IMR-90 (cell line): ENCODE measurements around the gene HAUS3. TPM values are rescaled to one million over a fixed set of nuclear protein-coding genes. Genes with fewer than 3 reads are reported as not detected.

Experiments used
- ATAC-seq: fragments of 200-7000 bp; cut with Tn5 transposase; 2 replicates; pipeline ENCODE4 v1.9.1; 2020; ENCODE audit warnings: low read depth, mild to moderate bottlenecking, moderate library complexity
- BruUV-seq: library from RNA; stranded (reverse); fragments of 400-500 nt; replicated peaks from 2 replicates; lab custom pipeline; 2021; lab: Mats Ljungman, UMichigan
- CTCF ChIA-PET: fragments of 300-600 bp; formaldehyde crosslinking; extraction: SDS; loops from one replicate; lab custom pipeline; 2021; ENCODE audit warnings: antibody characterized with exemption; lab: Yijun Ruan, JAX
- POLR2A ChIA-PET: fragments of 300-600 bp; sonication (Branson Sonifier 250); formaldehyde crosslinking; loops from one replicate; lab custom pipeline; 2022; ENCODE audit warnings: antibody characterized with exemption; ENCODE audit not compliant: unreplicated experiment; lab: Charles Lee
- DNase-seq: peaks from one replicate; pipeline ENCODE4 v3.0.0; 2013
- H2AFZ ChIP-seq: replicated peaks from 2 replicates; pipeline ENCODE3; 2013; ENCODE audit warnings: low read length, mild to moderate bottlenecking; ENCODE audit not compliant: poor library complexity
- H2AK5ac ChIP-seq: 2 replicates; pipeline ENCODE4 v1.6.1; 2013; ENCODE audit warnings: low read depth, low read length, inconsistent platforms
- H2AK9ac ChIP-seq: replicated peaks from 2 replicates; pipeline ENCODE3; 2013; ENCODE audit warnings: mild to moderate bottlenecking, low read depth, low read length, moderate library complexity; ENCODE audit not compliant: poor library complexity
- H2BK120ac ChIP-seq: 2 replicates; pipeline ENCODE4 v1.6.1; 2013; ENCODE audit warnings: low read depth, low read length, inconsistent platforms
- H2BK15ac ChIP-seq: 3 replicates; pipeline ENCODE4 v1.6.1; 2013; ENCODE audit warnings: low read depth, low read length, inconsistent platforms
- H2BK20ac ChIP-seq: 2 replicates; pipeline ENCODE4 v1.6.1; 2013; ENCODE audit warnings: low read depth, mild to moderate bottlenecking, inconsistent platforms, low read length, moderate library complexity
- H2BK5ac ChIP-seq: 2 replicates; pipeline ENCODE4 v1.6.1; 2013; ENCODE audit warnings: mild to moderate bottlenecking, low read depth, low read length, inconsistent platforms; ENCODE audit not compliant: poor library complexity, severe bottlenecking
- H3K14ac ChIP-seq: replicated peaks from 2 replicates; pipeline ENCODE4 v1.6.1; 2013; ENCODE audit warnings: low read depth, low read length, inconsistent platforms
- H3K18ac ChIP-seq: 2 replicates; pipeline ENCODE4 v1.6.1; 2013; ENCODE audit warnings: low read depth, low read length, control low read depth
- H3K23ac ChIP-seq: 2 replicates; pipeline ENCODE4 v1.6.1; 2013; ENCODE audit warnings: low read depth, low read length, inconsistent platforms
- H3K27ac ChIP-seq: 2 replicates; pipeline ENCODE4 v1.5.1; 2013; ENCODE audit warnings: mild to moderate bottlenecking, control low read depth, low read length; ENCODE audit not compliant: insufficient read depth
- H3K27me3 ChIP-seq: 2 replicates; pipeline ENCODE4 v1.6.1; 2013; ENCODE audit warnings: low read length; ENCODE audit not compliant: control insufficient read depth, insufficient read depth
- H3K36me3 ChIP-seq: 2 replicates; pipeline ENCODE4 v1.6.1; 2013; ENCODE audit warnings: low read length, mixed read lengths; ENCODE audit not compliant: control insufficient read depth, insufficient read depth
- H3K4ac ChIP-seq: 2 replicates; pipeline ENCODE4 v1.6.1; 2013; ENCODE audit warnings: low read depth, low read length, inconsistent platforms
- H3K4me1 ChIP-seq: 2 replicates; pipeline ENCODE4 v1.6.1; 2013; ENCODE audit warnings: low read length, mixed read lengths; ENCODE audit not compliant: control insufficient read depth, insufficient read depth
- H3K4me2 ChIP-seq: 2 replicates; pipeline ENCODE4 v1.6.1; 2013; ENCODE audit warnings: low read depth, mild to moderate bottlenecking, control low read depth, low read length, moderate library complexity
- H3K4me3 ChIP-seq: 2 replicates; pipeline ENCODE4 v1.5.1; 2013; ENCODE audit warnings: low read depth, mild to moderate bottlenecking, control low read depth, low read length, moderate library complexity; ENCODE audit not compliant: insufficient read depth
- H3K56ac ChIP-seq: 2 replicates; pipeline ENCODE4 v1.6.1; 2013; ENCODE audit warnings: low read length, inconsistent platforms; ENCODE audit not compliant: insufficient read depth; ENCODE audit errors: extremely low read depth
- H3K79me1 ChIP-seq, 2 experiments: 2 replicates each; pipeline ENCODE4 v1.6.1; 2013; ENCODE audit warnings: low read length in 2 of 2, inconsistent platforms in 1 of 2, low read depth in 1 of 2
- H3K9ac ChIP-seq: 2 replicates; pipeline ENCODE4 v1.6.1; 2013; ENCODE audit warnings: low read depth, low read length, control low read depth
- H3K9me1 ChIP-seq: 2 replicates; pipeline ENCODE4 v1.6.1; 2013; ENCODE audit warnings: low read length, inconsistent platforms; ENCODE audit not compliant: insufficient read depth
- H3K9me3 ChIP-seq: 2 replicates; pipeline ENCODE4 v1.6.1; 2013; ENCODE audit warnings: low read length; ENCODE audit not compliant: control insufficient read depth, insufficient read depth
- H4K20me1 ChIP-seq: 2 replicates; pipeline ENCODE4 v1.6.1; 2013; ENCODE audit warnings: low read length, inconsistent platforms; ENCODE audit not compliant: insufficient read depth
- H4K5ac ChIP-seq: 2 replicates; pipeline ENCODE4 v1.6.1; 2013; ENCODE audit warnings: mild to moderate bottlenecking, low read depth, low read length, control low read depth
- H4K8ac ChIP-seq, 2 experiments: 2 replicates each; pipeline ENCODE4 v1.6.1; 2013; ENCODE audit warnings: low read depth in 2 of 2, low read length in 2 of 2, control low read depth in 1 of 2, inconsistent platforms in 1 of 2
- H4K91ac ChIP-seq: 2 replicates; pipeline ENCODE4 v1.6.1; 2013; ENCODE audit warnings: low read depth, low read length, inconsistent platforms; ENCODE audit not compliant: insufficient read depth
- BHLHE40 ChIP-seq: fragments of 150-350 bp; IDR thresholded peaks from 2 replicates; pipeline ENCODE4 v1.6.1; 2016; ENCODE audit warnings: mild to moderate bottlenecking, low read depth, low read length
- CEBPB ChIP-seq: IDR thresholded peaks from 2 replicates; pipeline ENCODE4 v1.6.1; 2012; ENCODE audit warnings: low read depth, low read length, improper control_type of control experiment
- CHD1 ChIP-seq: IDR thresholded peaks from 2 replicates; pipeline ENCODE4 v1.6.1; 2012; ENCODE audit warnings: low read depth, low read length, improper control_type of control experiment
- FOS ChIP-seq: fragments of 150-350 bp; IDR thresholded peaks from 2 replicates; pipeline ENCODE4 v1.6.1; 2016; ENCODE audit warnings: low read depth, low read length
- MXI1 ChIP-seq: IDR thresholded peaks from 2 replicates; pipeline ENCODE4 v1.6.1; 2012; ENCODE audit warnings: low read depth, mild to moderate bottlenecking, low read length, moderate library complexity, borderline replicate concordance
- RAD21 ChIP-seq: IDR thresholded peaks from 2 replicates; pipeline ENCODE4 v1.6.1; 2012; ENCODE audit warnings: low read length, improper control_type of control experiment
- WGBS, 2 experiments: methylation state at CpG; one replicate each; pipeline versions ENCODE4 v1.1.5 to v1.1.7; 2013; ENCODE audit warnings: missing lambda C conversion rate in 2 of 2; ENCODE audit not compliant: insufficient read length in 1 of 2; ENCODE audit errors: extremely low coverage in 2 of 2; 5-methylcytosine and 5-hydroxymethylcytosine counted together
- dilution Hi-C: fragments of 300-500 bp; cut with HindIII; formaldehyde crosslinking; loops from one replicate; pipeline ENCODE4 v1.14.3; 2018; ENCODE audit warnings: low sequenced_read_pairs; ENCODE audit not compliant: unreplicated experiment
- in situ Hi-C: fragments of 300-500 bp; cut with MboI; formaldehyde crosslinking; loops from 3 replicates; pipeline ENCODE4 v1.14.3; 2019; ENCODE audit warnings: low sequenced_read_pairs, inconsistent platforms, mixed read lengths
- intact Hi-C: fragments of 100-400 bp; cut with micrococcal nuclease; formaldehyde crosslinking; loops from 2 replicates; pipeline ENCODE4 v1.10.0; 2022
- polyA plus RNA-seq, 3 experiments: library from polyadenylated mRNA; depleted of rRNA; stranded (reverse); fragments of >200 nt; gene quantifications; 2 replicates each; pipeline ENCODE4 v1.2.3, GENCODE V29; 2012; ENCODE audit warnings: low replicate concordance in 1 of 3
- total RNA-seq: library from RNA; depleted of rRNA; stranded (reverse); fragments of >200 nt; gene quantifications from 2 replicates; pipeline ENCODE4 v1.2.3, GENCODE V29; 2012

HAUS3 gene
- total and polyA plus RNA-seq, 2 of the 4 experiments (the other 2 are of a cell fraction), result 4.3 to 4.8 TPM

- no TSS peak for BruUV-seq
- H3K4me2 ChIP-seq, result no peak overlapping the region
- H3K9me3 ChIP-seq, result no peaks in the 10 kb centered on the region
- no peak overlapping the region for H2AFZ ChIP-seq
- no peak overlapping the region; the same call in 1 of the 2 replicates for H2AK5ac ChIP-seq
- no peak overlapping the region for H2BK5ac ChIP-seq
- WGBS, 2 experiments, result no CpG with 5 or more reads among the region's 18 CpGs
- H3K27me3 ChIP-seq, result no peaks in the 10 kb centered on the region; the same call in 1 of the 2 replicates
- dilution Hi-C loops, result no loop called here
- DNase-seq (no peak), ATAC-seq (no peak)
- H3K18ac ChIP-seq, result no peak overlapping the region
- H3K79me1 ChIP-seq, result peaks cover 0 to 3% of the 10 kb centered on the region in 2 experiments; a peak in 1 of 4 replicates
- no peak overlapping the region for H2AK9ac ChIP-seq
- no peak overlapping the region for H2BK20ac ChIP-seq
- H3K9ac ChIP-seq, result no peak overlapping the region
- no peaks in the 10 kb centered on the region for H3K36me3 ChIP-seq
- H3K9me1 ChIP-seq, result no peaks in the 10 kb centered on the region
- H3K4ac ChIP-seq, result no peak overlapping the region
- CTCF ChIA-PET, result no interaction called here
- in situ Hi-C loops, result no loop called here
- no peak overlapping the region for H3K4me3 ChIP-seq
- H2BK120ac ChIP-seq, result no peak overlapping the region
- H3K4me1 ChIP-seq, result peaks cover 3% of the 10 kb centered on the region; the same call in 1 of the 2 replicates
- H4K20me1 ChIP-seq, result no peaks in the 10 kb centered on the region
- no peak overlapping the region for H3K27ac ChIP-seq
- H4K5ac ChIP-seq, result no peak overlapping the region
- no peak overlapping the region for H3K56ac ChIP-seq
- no peak overlapping the region for H4K91ac ChIP-seq
- no peak overlapping the region for H3K23ac ChIP-seq
- intact Hi-C loops, result loop anchor here (10.0 kb wide), 1 partner anchor 147 kb away; the partner anchor contains the start of genes CFAP99 and ZFYVE28
- no peak for TF ChIP-seq MXI1
- TF ChIP-seq FOS, result no peak
- TF ChIP-seq BHLHE40, result no peak
- no peak for TF ChIP-seq RAD21
- no peak for TF ChIP-seq CHD1
- TF ChIP-seq CEBPB, result no peak
- H3K14ac ChIP-seq, result no peak overlapping the region
- no peak overlapping the region for H2BK15ac ChIP-seq
- H4K8ac ChIP-seq, result no peak overlapping the region
- POLR2A ChIA-PET, result no interaction called here
Observed at GRCh38 chr4:2267320-2267811, 25.4 kb upstream of the HAUS3 start.
